GM19468 (cell line): ENCODE measurements around the gene PAK5.

ENCODE experiments used
- ATAC-seq: cut with Tn5 transposase; IDR thresholded peaks from one replicate; pipeline ENCODE4 v1.9.1; 2021; ENCODE audit warnings: mild to moderate bottlenecking, moderate library complexity, moderate number of reproducible peaks; ENCODE audit not compliant: unreplicated experiment; ENCODE audit errors: extremely low read depth

PAK5 gene

DNA sequence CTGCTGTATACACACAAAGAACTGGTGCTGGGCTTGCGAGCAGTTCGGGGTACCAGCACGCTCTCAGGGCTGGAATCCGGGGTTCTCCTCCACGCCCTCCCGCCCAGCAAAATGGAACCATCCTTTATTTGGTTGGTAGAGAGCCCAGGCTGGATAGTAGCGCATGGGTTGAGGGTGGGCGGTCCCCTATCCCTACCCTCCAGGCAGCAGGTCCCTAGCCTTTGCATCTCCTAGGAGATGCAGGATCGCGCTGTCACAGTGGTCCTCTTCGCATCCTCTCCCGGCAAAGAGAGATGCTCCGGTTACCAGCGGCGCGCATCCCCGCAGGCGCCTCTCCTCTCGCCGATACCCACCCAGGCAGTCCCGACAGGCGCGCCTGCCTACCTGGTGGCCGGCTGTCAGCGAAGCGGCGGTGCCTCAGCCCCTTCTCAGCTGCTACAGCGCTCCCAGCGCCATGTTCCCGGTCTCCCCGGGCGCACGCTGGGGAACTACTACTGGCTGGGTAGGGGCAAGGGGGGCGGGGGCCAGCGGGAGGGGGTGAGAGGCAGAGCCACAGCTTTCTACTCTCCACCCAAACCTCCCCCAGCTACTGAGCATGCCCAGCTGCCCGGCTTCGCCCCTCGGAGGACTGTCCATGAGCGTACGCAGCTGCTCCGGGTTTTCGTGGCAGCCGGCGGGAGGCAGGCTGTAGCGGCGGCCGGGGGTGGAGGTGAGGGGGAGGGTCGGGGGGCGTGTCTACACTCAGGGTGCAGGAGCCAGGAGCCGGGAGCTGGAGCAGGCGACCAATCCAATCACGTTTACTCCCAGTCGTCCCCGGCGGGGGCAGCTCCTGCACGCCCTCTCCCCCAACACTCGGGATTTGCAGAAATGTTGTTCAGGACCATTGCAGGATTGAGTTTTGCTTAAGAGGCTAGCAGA lies at the start of gene PAK5:
PAK5 (minus strand) TSS at position 699 of the 918 bp plus-strand sequence. CDS start 194,748 bp downstream, outside the sequence.
- no peak for ATAC-seq

DNA sequence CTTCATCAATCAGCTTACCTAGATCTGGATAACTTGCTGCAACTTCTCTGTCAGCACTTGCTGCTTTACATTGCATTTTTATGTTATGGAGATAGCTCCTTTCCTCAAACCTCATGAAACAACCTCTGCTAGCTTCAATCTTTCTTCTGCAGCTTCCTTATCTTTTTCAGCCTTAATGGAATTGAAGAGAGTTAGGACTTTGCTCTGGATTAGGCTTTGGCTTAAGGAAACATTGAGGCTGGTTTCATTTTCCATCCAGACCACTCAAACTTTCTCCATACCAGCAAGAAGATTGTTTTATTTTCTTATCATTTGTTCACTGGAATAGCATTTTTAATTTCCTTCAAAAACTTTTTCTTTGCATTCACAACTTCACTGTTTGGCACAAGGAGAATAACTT lies 48.8 kb upstream of the PAK5 start:
- no peak for ATAC-seq

DNA sequence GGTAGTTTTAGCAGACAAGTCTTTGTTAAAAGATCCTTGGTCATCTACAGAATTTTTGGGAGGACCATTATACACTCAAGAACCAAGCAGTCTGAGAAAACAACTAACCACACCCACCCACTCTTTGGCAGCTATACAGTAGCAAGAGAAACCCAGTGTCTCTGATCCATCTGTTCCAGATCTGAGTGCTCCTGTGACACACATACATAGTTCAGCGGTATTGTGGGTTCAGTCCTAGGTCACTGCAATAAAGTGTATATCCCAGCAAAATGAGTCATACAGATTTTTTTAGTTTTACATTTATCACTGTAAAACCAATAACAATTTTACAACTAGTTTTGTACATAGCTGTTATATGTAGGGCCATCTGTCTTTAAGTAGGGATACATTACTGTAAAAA lies 47.4 kb upstream of the PAK5 start:
- ATAC-seq = no peak

DNA sequence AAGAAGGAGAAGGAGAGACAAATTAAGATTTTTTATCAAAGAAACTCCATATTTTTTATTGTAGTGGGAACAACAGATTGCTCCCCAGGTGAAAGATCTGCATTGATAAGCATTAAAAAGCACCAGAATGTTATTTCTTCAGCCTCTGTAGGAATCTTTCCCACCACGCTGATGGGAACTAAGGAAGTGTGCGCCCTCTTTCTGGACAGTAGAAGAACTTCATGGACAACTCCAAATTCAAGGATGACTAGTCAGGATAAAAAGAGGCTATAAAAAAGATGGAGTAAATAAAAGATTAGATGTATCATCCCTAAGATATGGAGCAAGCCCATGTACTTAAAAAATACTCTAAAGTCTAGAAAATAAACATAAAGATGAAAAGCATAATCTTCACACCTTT lies 45.8 kb upstream of the PAK5 start:
- no peak for ATAC-seq

DNA sequence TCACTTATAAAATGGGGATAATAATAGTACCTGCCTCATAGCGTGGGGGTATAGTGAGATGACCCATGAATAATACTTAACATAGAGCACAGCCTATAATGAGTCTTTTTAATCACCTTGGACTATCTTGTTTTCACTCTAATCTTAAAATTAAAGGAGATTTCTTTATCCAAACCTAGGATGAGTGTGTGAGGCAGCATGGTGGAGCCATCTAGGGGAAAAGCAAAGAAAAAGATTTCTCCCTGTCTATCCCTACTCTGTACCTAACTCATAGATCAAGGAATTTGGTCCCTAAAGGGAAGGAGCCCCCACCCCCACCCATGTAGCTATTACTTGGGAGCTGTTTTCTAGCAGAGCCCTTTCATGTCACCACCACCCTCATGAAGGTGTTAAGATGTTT lies 45.2 kb upstream of the PAK5 start:
- ATAC-seq = no peak

DNA sequence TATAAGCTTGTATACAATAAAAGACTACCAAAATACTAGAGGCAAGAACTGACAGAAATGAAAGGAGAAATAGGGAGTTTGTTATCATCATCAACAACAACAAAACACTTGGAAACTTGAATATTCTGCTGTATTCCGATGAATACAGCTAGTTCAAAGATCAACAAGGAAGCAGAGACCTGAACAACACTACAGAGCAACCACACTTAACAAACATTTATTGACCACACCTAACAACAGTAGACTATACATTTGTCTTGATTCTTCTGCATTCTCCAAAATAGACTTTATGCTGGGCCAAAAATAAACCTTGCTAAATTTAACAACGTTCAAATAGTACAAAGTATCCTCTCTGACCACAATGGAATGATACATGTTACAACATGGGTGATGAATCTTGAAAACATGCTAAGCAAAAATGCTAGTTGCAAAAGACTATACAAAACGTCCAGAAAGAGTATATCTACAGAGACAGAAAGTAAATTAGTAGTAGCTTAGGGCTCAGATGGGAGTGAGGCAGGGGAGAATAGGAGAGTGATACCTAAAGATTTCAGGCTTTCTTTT lies 39.1 kb upstream of the PAK5 start:
- ATAC-seq = no peak

DNA sequence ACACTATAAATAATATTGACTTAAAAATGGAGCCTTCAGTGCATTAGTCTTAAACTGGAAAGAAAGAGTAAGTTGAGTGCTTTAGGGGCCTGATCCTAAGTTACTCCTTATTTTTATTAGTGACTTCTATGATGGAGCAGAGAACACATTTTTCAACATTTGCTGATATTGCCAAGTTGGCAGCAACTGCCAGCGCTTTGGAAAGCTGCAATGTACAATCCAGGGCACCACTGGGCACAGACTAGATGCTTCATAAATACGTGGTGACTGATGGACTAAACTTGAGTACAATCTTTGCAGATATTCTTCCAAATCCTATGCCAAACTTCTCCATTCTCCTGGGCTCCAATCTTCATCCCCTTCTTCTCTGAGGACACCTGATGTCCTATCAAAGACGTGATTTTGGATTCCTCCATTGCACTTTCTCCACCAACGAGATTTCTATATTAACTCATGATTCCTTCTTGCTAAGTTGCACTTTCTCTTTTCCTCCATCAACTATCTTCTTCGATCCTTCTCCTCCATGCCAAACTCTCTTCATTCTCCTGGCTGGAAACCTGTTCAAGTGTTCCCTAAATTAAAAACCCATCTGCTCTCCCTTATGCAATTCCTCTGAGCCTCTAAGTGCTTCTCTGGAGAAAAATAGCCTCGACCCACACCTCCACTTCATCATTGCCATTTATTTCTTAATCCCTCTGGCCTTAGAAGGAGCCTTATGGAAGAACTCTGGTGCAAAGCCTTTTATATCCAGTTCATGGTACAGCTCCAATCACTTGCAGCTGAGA lies 28.5 kb upstream of the PAK5 start:
- ATAC-seq = no peak

DNA sequence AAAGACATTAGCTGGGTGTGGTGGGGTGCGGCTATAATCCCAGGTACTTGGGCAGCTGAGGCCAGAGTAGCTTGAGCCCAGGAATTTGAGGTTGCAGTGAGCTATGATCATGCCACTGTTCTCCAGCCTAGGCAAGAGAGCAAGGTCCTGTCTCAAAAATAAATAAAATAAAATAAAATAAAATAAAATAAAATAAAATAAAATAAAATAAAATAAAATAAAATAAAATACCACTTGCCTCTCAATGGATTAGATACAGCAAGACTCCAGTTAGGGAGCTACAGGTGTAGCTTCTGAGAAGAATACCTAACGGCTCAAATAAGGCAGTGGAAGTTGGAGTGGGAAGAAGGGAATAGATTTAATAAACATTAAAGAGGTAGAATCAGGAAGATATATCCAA lies 13.7 kb upstream of the PAK5 start:
- no peak for ATAC-seq

DNA sequence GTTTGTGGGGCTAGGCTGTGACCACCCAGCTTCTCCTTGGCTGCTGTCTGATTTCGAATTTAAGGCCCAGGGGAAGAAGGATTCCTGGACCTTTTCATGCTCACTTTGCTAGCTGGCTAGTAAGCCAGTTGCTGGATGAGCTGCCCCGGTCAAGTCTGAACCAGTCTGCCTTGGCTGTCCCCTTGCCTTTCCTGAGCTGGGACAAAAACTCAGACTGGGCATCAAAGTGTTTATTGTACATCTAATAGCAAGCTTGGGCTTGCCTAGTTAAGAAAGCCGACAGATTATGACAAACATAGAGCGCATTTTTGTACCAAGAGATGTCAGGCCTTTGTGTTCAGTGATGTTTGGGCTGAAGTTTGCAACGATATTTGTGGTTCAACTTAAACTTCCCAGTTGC lies 750 bp upstream of the PAK5 start:
- no peak for ATAC-seq

DNA sequence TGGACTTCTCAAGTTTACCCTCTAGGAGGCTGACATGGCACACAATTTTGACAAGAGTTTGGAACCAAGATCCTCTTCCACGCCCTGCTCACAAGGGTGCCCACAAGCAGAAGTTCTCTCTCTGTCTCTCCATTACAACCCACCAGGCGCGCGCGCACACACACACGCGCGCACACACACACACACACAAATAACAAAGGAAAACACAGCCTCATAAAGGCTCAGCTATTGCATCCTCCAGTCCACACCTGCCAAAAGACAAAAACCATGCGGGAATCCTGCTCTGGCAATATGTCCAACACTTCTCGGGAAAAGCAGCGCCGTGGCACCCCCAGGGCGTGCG lies 870 bp downstream of the PAK5 start:
- no peak for ATAC-seq

DNA sequence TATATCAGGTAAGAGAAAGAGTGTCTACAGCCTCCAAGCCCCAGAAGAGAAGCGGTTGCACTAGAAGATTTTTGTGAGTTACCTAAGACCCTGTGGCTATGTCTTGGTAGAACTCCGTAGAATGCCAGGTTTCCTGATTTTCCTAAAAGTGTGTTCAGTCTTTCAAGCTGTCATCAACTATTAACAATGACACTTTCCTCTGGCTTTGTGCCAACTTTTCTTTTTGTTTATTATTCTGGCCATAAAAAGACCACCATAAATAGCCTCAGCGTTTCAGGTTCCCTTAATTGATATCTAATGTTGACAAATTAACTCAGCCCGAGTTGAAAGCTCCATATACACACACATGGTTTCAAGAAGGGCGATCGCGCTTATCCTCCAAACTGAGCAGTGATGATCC lies 1.2 kb downstream of the PAK5 start:
- ATAC-seq = no peak

DNA sequence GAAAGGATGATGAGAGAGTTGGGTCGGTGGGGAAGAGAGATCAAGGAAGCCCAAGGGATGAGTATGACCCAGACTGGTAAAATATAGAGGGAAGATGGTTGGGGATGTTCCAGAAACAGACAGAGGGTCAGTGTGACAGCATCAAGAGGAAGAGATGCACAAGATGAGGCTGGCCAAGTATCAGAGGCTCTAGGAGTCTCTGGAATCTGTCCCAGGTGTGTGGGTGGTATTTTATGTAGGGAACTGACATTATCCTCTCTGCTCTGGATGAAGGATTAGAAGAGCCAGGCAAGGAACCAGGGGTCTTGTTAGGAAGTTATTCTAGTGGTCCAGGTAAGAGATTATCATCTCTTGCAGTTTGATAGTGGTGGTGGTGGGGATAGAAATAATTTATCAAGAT lies 3.6 kb downstream of the PAK5 start:
- no peak for ATAC-seq

DNA sequence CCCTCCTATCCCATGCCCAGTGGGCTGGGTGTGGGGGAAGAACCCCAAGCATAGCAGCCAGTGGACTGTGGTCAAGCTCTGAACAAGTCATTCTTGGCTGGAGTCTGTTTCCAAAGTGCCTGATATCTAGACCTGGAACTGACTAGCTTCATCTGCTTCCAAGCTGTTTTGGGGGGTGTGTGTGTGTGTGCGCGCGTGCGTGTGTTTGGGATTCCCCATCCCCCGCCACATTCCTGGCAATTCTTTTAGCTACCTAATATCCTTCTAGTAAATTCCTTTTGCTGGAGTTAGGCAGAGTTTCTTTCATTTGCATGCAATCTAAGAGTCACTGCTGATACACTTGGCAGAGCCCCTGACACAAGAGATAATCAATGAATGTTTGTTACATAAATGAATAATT lies 7.8 kb downstream of the PAK5 start:
- no peak for ATAC-seq

DNA sequence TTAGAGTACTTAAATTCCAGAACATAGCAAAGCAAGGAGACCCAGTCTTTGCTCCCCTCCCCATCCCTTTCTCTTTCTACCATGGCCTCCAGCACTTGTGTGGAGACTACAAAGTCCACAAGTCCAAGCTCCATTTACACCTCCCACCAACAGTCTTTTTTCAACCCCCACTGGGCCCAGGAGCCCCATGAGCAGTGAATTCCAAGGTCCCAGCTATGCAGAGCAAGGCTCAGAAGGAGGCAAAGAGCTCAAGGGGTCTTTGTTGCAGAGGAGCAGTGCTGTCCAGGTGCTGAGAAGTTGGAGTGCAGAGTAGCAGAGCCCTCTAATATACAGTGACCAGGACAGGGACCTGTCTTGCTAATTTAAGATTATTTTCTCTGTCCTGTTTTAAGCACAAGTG lies 9.0 kb downstream of the PAK5 start:
- ATAC-seq = no peak

DNA sequence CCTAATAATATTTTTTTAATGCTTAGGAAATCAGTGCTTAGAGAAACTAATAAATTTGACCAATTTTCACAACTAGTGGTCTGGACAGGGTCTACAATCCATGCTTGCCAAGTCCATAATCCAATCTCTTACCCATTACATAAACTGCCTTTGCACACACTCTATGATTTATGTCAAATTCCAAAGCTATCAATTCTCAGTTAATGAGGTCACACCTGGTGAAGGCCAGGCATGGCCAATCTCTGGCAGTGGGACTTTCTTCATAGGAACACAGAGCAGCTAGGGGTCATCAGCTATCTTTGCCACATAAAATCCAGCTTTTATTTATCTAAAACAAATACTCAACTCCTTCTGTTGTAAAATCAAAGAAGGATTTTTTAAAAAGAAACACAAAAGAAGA lies 21.2 kb downstream of the PAK5 start:
- no peak for ATAC-seq

DNA sequence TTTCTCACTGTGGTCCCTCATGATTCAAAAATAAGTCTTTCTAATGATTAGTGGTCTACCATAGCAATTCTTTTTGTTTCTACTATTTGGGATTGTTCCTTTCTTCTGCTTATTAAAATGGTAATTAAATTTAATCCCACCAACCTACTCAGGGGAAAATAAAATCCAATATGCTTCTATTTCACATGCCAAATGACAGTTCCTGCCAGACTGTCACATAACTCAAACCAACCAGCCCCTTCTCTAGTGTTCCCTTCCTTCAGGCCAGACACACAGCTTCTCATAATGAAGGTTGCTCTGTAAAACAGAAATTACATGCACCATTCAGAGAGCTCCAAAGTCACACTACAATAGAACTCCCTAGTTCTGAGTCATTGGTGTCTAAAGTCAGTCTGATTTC lies 23.2 kb downstream of the PAK5 start:
- no peak for ATAC-seq

DNA sequence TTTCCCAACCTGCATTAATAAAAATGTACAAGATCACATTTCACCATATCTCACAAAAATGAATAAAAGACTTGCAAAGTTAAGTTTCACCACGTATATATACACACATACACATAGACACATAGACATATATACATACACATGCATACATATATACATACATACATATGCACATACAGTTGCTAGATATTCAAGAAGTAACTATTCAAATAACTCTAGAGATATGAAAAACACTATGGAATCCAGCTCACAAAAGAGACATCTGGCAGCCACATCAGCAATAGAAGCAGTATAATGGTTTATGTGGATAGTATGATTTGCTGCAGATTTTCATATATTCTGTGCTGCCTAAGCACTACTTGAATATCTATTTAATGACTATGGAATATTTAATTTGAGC lies 28.1 kb downstream of the PAK5 start:
- ATAC-seq = no peak

DNA sequence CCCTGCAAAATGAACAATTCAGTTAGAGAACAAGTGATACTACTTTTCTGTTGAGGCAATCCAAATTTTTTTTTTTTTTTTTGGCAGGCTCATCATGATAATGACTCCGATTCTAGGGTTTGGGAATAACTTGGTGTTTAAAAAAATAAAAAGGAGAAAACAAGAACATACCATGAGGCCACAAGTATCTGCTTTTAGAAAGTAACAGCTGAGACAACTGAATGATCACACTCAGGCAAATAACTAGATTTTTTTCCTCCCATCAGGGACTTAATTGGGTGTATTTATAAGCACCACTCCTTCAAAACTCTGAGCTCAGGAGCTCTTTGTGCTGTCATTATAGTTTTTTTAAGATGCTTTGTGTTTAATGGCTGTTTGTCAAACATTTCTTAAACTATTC lies 29.6 kb downstream of the PAK5 start:
- ATAC-seq = no peak

DNA sequence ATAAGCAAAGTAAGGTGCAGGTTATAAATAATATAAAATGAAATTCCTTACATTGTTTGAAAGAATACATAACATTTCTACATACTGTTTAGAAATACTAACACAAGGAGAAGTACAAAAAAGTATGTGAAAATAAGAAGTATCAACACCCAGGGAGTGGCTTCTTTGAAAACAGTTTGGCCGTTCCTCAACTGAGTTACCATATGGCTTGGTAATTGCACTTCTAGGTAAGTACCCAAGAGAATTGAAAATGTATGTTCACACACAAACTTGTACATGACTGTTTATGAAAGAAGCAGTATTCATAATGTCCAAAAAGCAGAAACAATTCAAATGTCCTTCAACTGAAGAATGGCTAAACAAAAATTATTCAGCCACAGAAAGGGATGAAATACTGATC lies 30.7 kb downstream of the PAK5 start:
- ATAC-seq = no peak

DNA sequence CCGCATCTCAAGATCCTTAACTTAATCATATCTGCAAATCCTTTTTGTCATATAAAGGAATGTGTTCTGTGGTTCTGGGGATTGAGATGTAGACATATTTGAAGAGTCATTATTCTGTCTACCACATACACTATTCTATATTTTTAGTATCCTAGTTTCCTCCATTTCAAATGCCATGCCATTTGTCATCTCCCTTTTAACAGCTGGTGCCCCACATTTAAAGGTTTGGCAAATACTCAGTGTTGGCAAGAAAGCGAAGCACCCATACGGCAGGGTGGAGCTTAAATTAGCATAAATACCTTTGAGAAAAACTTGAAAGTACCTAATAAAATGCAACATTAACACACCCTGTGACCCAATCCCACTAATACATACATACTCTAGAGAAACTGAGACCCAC lies 31.7 kb downstream of the PAK5 start:
- no peak for ATAC-seq

DNA sequence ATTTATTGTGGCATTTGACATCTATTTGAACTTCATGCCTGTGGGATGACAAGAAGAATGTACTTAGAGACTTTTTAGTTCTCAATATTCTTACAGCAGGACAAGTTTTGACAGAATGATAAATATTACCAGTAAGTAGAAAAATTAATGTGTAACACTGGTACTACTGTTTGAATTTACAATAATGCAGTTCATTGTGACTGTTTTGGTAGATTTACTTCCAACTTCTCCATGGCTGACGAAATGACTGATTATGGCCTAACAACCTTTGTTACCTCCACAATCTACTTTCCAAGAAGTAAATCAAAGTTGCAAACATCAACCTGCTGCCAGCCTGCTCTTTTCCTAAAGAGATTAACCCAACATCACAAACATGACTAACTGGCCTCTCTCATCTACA lies 38.5 kb downstream of the PAK5 start:
- no peak for ATAC-seq
